Measurements from ENCODE around the gene RARA. TPM values are rescaled to one million over a fixed set of nuclear protein-coding genes. Genes with fewer than 3 reads are reported as not detected.

RARA gene
- polyA plus RNA-seq, 3 donors, result 7.8 to 54.3 (median 44.0) TPM

DNA sequence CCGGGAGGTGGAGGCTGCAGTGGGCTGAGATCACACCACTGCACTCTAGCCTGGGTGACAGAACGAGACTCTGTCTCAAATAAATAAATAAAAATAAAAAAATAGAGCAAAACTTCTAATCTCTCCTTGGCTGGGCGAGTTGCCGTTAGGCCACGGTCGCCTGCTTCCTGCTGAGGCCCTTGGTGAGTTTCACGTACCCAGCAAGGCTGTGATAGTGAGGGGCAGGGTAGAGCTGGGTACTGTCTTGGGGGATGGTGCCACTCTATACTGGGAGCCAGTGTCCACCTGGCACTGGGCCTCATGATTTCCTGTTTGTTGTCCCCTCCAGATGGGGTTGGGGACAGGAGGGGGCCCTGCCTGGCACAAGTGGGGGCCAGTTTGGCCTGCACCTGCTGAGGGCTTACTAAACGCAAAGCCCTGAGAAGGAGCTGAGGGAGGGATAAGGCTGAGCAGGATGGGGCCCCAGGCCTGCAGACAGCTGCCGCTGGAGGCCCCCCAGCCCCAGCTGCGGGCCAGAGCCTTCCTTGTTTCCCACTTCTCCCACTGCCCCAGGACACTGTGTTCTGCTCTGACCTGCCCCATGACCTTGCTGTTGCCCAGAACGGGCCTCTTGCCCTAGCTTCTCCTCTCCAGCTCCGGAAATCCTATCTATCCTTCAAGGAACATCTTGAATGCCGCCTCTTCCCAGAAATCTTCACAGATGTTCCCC, 30.1 kb downstream of the RARA start:
- H3K27ac ChIP-seq (ENCODE audit: low read depth, low read length), result no peak overlapping the region
- 49 to 70% (median 52%) methylated on average over 13 of the region's 13 CpGs for WGBS, 3 donors

DNA sequence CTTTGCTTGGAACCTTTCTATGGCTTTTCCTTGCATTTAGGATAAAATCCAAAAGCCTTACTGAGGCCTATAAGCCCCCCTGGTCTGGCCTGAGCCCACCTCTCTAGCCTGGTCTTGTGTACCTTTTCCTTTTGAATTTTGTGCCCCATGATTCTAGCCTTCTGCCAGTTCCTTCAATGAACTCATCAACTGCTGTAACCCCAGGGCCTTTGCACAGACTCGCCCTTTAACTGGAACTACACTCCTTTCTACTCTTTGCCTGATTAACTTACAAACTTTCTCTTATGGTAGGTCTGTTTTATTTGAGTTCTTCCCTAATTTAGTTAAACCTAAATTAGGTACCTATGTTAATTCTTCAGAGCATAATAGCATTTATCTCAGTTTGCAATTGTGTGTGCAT, 31.3 kb downstream of the RARA start:
- H3K27ac ChIP-seq (ENCODE audit: low read depth, low read length), result peak overlapping the region; percentile 74
- WGBS, 3 donors, result 94 to 100% (median 97%) methylated on average over 1 of the region's 1 CpG

DNA sequence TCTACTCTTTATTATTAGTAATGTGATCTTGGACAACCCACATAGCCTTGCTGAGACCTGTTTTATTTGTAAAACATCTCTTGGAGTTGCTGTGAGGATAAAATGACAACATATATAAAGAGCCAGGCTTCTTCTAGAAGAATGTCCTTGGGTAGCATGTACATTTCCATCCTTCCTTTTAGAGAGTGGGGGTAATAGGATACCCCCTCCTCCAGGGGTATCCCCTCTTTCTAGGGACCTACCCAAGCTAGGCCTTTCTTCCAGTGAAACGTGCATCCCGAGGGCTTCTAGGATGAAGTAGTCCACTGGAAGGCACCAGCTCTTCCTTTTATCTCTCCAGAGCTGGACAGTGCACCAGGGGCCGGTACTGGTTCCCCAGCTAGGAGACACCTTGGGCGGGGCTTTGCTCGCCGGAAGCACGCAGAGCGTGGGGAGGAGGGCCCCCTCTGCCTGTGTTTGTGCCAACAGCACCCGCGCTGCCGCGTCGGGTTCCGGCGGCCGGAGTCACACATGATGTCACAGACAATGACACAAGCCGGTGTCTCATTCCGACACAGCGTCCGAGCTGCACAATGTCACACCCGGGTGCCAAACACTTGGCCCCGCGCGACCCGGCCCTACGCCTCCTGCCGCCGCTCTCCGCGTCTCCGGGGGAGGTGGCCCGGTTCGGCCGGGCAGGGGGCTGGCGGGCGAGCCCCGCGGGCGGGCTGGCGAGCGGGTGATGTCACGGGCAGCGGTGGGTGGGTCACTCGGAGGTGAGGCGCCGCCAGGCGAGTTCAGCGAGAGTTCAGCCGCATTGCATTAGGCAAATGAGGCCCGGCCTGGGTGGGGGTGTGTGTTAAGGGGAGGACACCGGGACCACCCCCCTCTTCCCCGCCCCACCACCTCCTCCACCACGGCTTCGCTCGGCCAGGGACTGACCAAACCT, 32.2 kb downstream of the RARA start:
- 0 to 2% (median 0%) methylated on average over 50 to 55 of the region's 55 CpGs for WGBS, 3 donors
- H3K27ac ChIP-seq (ENCODE audit: low read depth, low read length), result peak overlapping the region; percentile 83

DNA sequence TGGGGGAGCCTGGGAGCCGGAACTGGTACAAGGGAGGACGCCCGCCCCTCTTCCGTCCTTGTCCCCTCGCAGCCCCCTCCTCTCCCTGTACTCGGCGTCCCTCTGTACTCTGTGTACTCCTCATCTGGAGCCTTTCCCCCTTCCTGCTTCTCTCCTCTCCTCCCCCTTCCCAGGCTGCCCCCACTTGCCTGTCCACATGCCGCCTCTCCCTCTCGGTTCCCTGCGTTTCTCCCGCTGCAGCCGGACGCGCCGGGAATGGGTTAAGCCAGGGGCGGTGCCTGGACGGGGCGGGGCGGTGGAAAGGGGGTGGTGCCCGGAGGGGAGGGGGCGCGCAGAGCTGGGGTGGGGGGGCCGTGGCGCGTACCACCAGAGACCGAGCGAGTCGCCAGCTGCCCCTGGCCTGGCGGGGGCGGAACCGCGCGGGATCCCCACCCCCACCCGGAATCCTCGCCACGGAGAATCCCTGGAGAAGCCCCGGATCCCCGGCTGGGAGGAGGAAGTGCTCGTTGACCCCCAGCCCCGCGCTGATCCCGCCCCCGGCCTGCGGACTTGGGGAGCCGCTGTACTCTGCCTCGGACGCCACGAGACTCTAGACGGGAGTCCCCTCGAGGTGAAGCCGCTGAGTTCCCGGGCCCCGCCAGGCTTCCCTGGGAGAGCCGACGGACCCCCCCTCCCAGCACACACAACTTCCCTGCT, 33.0 kb downstream of the RARA start:
- peak overlapping the region; percentile 83 for H3K27ac ChIP-seq (ENCODE audit: low read depth, low read length)
- 0 to 2% (median 2%) methylated on average over 36 to 55 of the region's 55 CpGs for WGBS, 3 donors

DNA sequence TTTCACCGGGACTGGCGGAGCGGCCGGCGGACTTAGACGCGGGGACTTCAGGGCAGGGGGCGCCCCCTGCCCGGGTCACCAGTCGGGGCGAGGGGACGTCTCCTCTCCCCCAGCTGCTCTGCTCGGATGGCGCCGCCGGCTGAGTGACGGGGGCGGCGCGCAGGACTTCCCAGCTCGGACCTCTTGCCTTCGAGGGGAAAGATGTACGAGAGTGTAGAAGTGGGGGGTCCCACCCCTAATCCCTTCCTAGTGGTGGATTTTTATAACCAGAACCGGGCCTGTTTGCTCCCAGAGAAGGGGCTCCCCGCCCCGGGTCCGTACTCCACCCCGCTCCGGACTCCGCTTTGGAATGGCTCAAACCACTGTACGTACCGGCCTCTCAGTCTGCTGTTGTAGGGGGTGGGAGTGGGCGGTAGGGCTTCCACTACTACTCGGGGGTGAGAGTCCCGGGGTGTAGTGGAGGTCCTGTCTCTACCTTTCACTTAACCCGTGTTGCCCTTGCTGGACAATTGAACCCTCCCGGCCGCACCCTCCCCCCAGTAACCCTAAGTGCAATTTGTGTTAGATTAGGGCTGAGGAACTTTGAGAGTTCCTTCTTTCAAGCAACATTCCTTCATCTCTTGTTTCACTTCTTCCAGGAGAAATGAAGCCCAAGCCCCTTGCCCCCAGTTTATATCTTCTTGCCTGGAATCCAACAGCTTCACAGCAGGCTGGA, 33.7 kb downstream of the RARA start:
- WGBS, 3 donors, result 3 to 5% (median 4%) methylated on average over 37 to 38 of the region's 38 CpGs
- H3K27ac ChIP-seq (ENCODE audit: low read depth, low read length), result peak overlapping the region; percentile 83

DNA sequence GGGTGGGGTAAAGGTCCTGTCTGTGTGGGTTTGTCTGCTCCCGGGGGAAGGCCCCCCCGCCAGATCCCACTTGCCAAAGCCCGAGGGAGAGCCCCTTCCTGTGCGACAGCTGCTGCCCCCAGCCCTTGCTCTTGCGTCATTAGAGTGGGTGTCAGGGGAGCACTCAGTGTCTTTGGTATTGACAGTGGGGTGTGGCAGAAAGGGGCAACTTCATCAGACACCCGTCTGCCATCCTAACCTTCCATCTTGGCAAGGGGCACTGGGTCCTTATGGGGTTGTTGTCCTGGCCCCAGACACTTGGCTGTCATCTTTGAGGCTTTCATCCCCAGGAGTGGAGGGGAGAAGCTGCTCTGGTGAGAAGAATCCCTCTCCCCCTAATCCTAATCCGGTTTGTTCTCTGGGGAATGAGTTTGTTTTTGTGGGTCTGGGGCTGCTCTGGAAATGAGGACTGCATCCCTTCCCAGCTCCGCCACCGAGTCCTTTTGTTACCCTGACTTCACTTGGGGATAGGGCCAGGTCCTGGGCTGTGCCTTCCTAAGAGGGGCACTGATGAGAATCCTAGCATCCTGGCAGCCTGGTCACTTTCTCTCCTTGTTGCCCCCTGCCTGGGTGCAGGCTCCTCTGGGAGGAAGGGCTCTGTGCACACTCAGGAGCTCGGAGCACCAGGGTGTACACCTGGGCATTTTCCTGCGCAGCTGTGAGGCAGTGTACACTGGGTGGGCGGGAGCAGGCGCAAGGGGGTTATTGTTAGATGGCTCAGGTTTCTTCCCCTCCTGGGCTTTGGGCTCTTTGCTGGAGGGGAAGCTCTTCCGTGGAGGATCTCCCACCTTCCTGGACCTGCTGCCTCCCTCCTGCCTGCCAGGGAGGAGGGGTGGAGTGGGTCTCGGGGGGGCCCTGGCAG, 34.5 kb downstream of the RARA start:
- H3K27ac ChIP-seq (ENCODE audit: low read depth, low read length), result peak overlapping the region; percentile 83
- WGBS, 3 donors, result 20 to 39% (median 22%) methylated on average over 15 of the region's 15 CpGs

DNA sequence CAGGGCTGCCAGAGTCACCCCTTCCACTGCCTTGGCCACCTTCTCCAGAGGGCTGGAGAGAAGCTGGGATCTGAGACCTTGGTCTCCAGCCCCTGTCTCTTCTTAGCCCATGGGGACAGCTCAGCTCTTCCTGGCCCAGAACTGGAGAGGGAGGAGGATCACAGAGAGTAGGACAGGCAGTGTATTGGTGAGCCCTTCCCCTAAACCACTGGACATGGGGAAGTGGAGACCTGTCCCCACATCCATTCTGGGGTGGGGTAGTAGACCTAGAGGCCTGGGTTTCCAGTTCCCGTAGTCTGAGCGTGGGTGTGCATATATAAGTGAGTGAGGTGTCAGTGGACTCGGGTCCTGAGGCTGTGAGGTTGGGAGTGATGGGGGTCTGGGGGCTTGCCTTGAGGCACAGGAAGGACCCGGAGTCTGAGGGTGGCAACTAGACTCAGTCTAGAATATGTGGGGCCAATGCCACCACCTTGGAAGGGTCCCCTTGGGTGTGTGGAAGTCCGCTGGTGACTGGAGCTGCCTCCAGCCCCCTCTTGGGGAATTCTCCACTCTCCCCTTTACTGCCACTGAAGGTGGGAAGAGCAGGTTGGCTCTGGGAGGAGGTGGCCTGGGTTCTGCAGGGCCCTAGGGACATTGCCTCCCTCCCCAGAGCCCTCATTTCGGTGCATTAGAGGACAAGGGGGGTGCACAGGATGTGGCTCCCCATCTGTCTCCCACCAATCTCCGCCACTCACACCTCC, 35.6 kb downstream of the RARA start:
- 14 to 56% (median 20%) methylated on average over 7 of the region's 7 CpGs for WGBS, 3 donors
- peak overlapping the region; percentile 65 for H3K27ac ChIP-seq (ENCODE audit: low read depth, low read length)

DNA sequence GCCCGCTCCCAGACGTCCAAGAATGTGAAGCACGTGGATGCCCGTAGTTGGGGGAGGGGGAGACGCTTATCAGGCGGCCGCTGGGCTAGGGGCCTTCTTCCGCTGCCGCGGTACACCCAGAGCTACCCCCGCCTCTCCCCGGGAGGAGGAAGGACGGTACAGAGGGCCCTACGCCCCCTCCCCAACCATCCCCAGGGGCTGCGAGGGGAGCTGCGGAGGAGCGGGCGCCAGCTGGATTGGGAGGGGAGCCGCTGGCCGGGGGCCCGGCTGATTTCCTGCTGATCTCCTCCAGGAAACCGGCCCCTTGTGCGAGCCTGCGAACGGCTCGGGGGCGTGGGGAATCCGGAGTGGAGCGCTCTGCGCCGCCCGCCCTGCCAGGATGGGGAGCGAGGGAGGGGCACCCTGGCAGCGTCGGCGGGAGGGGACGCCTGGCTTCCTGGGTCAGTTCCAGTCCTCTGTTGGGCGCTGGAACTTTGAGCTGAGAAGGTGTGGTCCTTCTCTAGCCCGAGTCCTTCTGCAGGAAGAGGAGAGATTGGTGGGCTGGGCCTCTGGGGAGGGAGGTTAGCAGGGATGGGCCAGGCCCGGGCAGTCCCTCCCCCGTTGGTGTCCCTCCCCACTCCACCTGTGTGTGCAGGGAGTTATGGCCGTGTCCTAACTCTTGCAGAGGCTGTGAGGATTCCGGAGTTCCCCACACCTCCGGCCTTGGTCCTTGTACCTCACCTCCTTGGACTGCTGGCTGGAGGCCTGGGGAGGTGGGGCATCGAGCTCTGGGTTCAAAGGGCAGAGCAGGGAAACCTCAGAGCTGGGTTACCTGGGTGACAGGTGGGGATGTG, 36.4 kb downstream of the RARA start:
- no peak overlapping the region for H3K27ac ChIP-seq (ENCODE audit: low read depth, low read length)
- 1 to 2% (median 2%) methylated on average over 41 to 45 of the region's 45 CpGs for WGBS, 3 donors

DNA sequence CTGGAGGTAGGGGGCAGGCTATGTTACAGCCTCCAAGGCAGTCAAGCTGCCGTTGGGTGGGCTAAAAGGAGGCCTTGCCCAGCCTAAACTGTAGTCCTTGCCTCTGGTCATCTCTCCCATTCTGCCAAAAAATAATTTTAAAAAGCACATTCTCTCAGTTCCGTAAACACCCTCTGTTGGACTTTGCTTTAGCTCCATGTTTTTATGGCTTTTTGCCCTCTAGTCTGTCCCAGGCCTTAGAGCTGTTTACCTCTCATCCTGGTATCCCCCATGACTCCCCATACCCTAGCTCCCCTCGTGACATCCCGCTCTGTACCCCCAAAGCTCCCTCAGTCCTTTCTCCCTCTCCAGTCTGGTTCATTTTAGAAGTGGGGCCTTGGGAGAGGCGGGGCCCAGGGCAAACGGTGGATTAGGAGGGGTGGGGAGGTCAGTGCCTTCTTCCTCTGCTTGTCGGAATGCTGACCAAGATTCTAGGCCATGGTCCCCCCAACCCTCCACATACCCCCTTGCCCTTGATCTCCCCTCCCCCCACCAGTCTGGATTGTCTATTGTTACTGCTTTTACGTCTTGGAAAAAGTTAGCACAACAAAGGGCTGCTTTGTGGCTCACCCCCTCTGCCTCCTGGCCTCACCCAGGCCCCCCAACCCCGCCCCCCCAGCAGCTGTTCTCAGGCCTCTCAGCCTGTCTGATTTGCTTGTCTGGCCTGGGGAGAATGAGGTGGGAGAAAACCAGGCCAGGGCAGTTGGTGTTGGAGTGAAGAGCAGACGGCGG, 37.2 kb downstream of the RARA start:
- no peak overlapping the region for H3K27ac ChIP-seq (ENCODE audit: low read depth, low read length)
- 33 to 50% (median 45%) methylated on average over 11 of the region's 11 CpGs for WGBS, 3 donors

DNA sequence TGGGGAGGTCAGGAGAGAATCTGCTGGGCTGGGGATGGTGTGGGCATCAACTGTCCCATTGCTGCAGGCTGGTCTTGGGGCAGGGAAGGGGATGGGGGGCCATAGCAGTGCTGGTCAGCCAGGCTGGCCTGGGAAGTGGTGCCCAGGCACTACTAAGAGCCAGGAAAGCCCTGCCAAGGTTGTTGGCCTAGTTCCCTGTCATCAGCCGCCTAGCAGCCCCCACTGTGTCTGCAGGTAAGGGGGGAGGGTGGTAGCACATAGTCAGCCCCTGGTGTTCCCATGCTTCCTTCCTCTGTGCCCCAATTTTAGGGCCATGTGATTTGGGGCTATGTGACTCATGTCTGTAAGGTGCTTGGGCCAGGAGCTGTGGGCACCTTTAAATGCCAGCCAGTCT, 37.8 kb downstream of the RARA start:
- WGBS, 3 donors, result 10 to 62% (median 24%) methylated on average over 1 of the region's 1 CpG
- H3K27ac ChIP-seq (ENCODE audit: low read depth, low read length), result no peak overlapping the region

DNA sequence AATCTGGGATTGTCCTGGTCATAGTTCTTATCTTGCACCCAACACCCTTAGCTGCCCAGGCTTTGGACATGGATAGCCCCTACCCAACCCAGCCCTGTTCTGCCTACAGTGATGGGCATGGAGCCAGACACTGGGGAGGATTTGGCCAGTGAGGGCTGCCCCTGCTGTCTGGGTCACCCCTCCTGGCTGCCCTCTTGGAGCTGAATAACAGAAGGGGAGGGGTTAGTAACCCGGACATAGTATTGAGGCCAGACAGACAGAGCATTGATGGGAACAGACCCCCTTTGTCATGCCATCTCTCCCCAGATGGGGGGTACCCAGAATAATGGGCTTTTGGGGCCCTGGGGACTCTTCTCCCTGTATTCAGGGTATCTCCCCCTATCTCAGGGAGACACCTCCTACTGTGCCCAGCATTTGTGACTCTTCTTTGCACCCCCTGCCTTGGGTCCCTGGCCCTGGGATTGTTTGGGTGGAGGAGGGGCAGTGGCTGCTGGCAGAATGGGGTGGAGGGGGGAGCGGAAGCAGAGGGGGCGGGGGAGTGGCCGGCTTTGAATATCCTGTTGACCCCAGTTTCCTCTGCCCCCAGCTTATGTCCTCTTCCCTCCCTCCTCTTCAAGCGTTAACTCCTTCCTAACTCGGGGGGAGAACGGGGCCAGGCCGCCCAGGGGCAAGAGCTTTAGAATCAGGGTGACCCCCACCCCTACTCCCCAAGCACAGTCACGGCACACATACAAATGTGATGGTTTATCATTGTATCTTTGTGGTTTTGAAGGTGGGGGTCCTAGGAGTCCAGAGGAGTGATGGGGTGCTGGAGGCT, 38.5 kb downstream of the RARA start:
- WGBS, 3 donors, result 14 to 59% (median 26%) methylated on average over 8 to 9 of the region's 9 CpGs
- H3K27ac ChIP-seq (ENCODE audit: low read depth, low read length), result no peak overlapping the region

DNA sequence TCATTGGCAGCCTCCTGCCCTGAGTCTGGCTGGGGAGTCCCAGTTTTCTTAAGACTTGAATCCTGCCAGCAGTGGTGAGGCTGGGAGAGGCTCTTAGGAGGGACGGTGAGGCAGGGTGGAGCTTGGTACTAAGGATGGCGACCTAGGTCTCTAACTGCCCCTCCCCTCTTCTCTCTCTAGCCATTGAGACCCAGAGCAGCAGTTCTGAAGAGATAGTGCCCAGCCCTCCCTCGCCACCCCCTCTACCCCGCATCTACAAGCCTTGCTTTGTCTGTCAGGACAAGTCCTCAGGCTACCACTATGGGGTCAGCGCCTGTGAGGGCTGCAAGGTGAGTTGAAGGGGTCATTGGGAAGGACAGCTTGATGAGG, 39.1 kb downstream of the RARA start:
- 58 to 67% (median 60%) methylated on average over 5 of the region's 5 CpGs for WGBS, 3 donors

DNA sequence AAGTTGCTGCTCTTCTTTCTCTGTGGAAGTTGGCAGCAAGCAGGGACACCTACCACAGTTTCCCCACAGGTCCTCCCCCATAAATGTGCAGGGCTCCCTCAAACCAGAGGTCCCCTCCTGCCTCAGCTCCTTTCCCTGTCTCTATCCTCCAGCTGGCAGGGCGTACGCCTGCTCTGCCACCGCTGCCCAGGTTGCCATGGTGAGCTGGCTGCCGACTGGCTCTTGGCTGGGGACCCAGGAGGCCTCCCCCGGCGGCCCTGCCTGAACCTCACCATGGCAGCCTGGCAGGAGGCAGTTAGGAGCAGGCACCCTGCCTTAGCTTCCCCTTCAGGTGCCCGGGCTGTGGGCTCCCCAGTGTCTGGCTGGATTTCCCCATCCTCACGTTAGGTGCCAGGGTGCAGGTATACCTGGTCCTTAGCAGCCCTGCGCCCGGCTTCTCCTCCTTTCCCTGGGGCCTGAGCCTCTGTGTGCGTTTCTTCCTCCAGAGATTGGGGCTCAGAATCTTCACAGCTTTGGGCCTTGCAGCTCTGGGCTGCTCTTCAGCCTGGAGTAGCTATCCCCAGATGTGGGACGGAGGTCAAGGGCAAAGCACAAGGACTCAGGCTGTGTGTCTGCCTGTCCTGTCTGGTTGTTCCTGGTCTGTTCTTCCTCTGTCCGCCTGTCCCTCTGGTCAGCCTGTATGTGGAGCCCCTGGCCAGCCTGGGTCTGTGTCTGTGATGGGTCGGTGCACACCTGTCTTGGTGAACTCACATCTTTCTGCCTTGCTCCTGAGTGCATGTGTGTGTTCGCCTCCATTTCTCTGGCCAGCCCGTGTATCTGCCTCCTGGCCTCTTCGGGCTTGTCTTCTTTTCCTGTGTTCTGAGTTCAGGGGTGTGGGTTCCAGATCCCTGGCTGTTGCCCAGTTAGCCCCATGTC, 39.8 kb downstream of the RARA start:
- H3K27ac ChIP-seq (ENCODE audit: low read depth, low read length), result no peak overlapping the region

More for the DNA sequence above, 39.1 kb downstream of the RARA start:
- no peak overlapping the region for H3K27ac ChIP-seq (ENCODE audit: low read depth, low read length)

DNA sequence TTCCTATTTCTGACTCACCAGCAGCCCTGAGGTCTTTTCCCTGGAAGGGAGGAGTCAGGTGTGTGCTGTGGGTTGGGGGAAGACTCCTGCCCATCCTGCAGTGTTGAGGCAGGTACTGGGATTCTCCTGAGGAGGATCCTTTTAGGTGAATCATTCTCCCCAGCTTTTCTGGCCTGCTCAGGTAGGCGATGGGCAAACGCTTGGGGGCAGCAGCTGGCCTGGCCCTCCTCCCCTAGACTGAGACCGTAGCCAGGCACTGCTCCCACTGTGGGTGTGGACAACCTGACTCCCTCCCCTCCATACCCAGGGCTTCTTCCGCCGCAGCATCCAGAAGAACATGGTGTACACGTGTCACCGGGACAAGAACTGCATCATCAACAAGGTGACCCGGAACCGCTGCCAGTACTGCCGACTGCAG, 40.5 kb downstream of the RARA start:
- 59 to 80% (median 60%) methylated on average over 10 of the region's 10 CpGs for WGBS, 3 donors
- no peak overlapping the region for H3K27ac ChIP-seq (ENCODE audit: low read depth, low read length)

More for the DNA sequence above, 39.8 kb downstream of the RARA start:
- WGBS, 3 donors, result 43 to 51% (median 49%) methylated on average over 17 of the region's 17 CpGs
